ENCODE data around the gene GRIK4. TPM values are rescaled to one million over a fixed set of nuclear protein-coding genes. Genes with fewer than 3 reads are reported as not detected.

Gene GRIK4
- polyA plus RNA-seq, 1 experiment, result 0.55 TPM

DNA sequence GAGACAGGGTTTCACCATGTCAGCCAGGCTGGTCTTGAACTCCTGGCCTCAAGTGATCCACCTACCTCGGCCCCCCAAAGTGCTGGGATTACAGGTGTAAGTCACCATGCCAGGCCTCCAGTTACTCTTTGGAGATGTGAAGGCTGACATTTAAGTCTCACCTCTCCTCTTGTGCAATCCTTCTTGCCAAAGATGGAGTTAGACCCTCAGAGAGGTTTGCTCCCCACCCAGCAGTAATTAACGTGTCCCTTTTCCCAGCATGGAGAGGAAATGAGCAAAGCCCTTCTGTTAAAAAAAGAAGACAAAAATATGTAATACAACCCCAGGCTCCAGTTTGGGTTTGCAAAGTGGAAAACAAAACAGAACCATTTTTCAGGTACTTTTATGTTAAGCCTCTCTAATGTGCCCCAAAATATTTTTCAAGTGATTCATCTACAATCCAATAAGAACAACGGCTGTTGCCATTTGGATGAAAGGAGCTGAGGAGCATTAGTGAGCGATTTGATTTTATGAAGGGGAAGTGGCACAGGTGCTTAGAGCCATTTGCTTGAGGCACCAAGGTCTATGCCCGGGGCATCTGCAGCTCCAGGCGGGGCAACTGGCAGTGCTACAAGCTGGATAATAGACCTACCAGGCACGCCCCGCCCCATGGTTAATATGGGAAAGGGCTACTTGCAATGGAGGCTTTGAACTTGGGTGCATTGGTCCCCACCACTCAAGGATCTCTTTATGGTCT, 57.2 kb downstream of the GRIK4 start:
- Histone ChIP-seq H3K27me3 (ENCODE audit: control insufficient read depth, insufficient read depth, low read length) (no peaks in the 10 kb centered on the region), H3K4me3 (ENCODE audit: low read depth, low read length) (no peak overlapping the region), H3K9me3 (ENCODE audit: control insufficient read depth, insufficient read depth, low read length) (no peaks in the 10 kb centered on the region; the same call in 1 of the 2 replicates), H3K27ac (ENCODE audit: low read depth, low read length) (no peak overlapping the region)
- CTCF ChIA-PET, result interaction anchor here (1.1 kb wide), 1 partner anchor 116 kb away, joined by 6 read pairs; no protein-coding TSS in a partner anchor
- TF ChIP-seq, protein P1, sequence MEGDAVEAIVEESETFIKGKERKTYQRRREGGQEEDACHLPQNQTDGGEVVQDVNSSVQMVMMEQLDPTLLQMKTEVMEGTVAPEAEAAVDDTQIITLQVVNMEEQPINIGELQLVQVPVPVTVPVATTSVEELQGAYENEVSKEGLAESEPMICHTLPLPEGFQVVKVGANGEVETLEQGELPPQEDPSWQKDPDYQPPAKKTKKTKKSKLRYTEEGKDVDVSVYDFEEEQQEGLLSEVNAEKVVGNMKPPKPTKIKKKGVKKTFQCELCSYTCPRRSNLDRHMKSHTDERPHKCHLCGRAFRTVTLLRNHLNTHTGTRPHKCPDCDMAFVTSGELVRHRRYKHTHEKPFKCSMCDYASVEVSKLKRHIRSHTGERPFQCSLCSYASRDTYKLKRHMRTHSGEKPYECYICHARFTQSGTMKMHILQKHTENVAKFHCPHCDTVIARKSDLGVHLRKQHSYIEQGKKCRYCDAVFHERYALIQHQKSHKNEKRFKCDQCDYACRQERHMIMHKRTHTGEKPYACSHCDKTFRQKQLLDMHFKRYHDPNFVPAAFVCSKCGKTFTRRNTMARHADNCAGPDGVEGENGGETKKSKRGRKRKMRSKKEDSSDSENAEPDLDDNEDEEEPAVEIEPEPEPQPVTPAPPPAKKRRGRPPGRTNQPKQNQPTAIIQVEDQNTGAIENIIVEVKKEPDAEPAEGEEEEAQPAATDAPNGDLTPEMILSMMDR (IDR thresholded peaks at IDR 0.05; ENCODE audit: low read depth, low read length), result no peak
- DNase-seq (ENCODE audit: low read depth, low spot score), result no peak
- POLR2A ChIA-PET, result no interaction called here

DNA sequence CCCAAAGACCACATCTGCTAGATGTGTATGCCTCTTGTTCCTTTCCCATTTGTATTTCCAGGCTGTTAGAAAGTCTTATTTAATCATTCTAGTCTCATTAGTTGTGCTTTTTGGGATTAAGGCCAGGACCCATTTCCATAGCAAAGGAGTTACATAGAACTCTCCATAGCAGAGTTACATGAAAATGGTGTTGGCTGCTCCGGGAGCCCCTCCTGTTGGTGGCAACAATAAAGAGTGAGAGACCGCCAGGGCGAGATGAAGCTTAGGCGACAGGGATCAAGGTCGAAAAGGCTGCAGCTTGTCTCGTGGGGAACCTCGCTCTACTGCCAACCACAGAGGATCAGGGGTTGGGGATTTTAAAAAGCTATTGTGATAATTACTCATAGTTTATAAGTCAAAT, 58.3 kb downstream of the GRIK4 start:
- TF ChIP-seq, protein P1 (IDR thresholded peaks at IDR 0.05; ENCODE audit: low read depth, low read length), result no peak
- ChIA-PET CTCF (interaction anchor here (1.1 kb wide), 1 partner anchor 115 kb away, joined by 6 read pairs; no protein-coding TSS in a partner anchor), POLR2A (no interaction called here)
- H3K27me3 ChIP-seq (ENCODE audit: control insufficient read depth, insufficient read depth, low read length), result no peaks in the 10 kb centered on the region
- H3K27ac ChIP-seq (ENCODE audit: low read depth, low read length), result no peak overlapping the region
- no peak for DNase-seq (ENCODE audit: low read depth, low spot score)
- no peaks in the 10 kb centered on the region for H3K9me3 ChIP-seq (ENCODE audit: control insufficient read depth, insufficient read depth, low read length)
- H3K4me3 ChIP-seq (ENCODE audit: low read depth, low read length), result no peak overlapping the region

DNA sequence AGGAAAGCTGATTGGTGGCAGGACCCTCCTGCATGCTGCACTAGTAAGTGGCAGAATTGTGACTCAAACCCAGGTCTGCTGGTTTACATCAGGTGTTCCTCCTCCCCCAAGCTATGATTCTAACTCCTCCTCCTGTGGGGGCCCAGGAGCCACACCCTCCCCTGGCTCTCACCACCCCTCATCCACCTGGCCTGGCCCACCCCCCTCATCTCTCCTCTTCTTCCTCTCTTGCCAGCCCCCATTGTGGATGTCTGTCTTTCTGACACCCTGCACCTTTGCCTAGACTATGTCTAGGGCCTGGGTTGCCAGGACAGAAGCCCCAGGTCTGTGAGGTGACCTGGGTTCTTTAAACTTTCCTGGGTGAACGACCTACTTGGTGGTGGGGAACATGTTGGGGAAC, 59.9 kb downstream of the GRIK4 start:
- CTCF ChIA-PET, result interaction anchor here (0.7 kb wide), 1 partner anchor 231 kb away, joined by 3 read pairs; no protein-coding TSS in a partner anchor
- peaks cover 8% of the 10 kb centered on the region for H3K27me3 ChIP-seq (ENCODE audit: control insufficient read depth, insufficient read depth, low read length)
- TF ChIP-seq, protein P1 (IDR thresholded peaks at IDR 0.05; ENCODE audit: low read depth, low read length), result no peak
- H3K27ac ChIP-seq (ENCODE audit: low read depth, low read length), result no peak overlapping the region
- DNase-seq (ENCODE audit: low read depth, low spot score), result no peak
- H3K4me3 ChIP-seq (ENCODE audit: low read depth, low read length), result no peak overlapping the region
- POLR2A ChIA-PET, result no interaction called here
- no peaks in the 10 kb centered on the region for H3K9me3 ChIP-seq (ENCODE audit: control insufficient read depth, insufficient read depth, low read length)

DNA sequence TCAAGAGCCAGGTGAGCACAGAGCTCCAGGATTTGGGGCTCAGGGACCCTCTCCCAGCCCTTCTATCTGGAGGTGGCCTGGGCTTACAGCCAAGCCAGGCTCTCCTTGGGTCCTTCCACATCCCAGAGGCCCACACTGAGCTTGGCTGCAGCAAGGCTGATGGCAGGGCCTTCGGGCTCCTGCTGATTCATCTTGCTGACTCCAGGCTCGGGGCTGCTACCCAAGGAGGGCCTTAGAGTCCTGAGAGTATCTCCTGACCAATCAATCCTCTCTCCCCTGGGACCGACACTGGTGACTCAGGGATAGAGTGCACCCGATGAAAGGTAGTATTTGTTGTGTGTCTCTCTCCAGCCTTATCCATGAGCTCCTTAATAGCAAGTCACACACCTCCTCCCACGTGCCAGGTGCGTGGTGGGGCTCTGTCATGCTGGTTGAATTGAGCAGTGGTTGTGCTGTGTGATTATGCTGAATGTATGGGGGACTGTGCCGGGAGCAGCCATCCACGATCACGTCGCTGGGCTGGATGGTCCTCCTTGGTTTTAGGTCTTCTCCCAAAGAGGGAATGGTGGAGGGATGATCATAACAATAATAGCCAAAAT, 62.3 kb downstream of the GRIK4 start:
- POLR2A ChIA-PET, result no interaction called here
- TF ChIP-seq, protein P1 (IDR thresholded peaks at IDR 0.05; ENCODE audit: low read depth, low read length), result no peak
- CTCF ChIA-PET, result no interaction called here
- H3K27ac ChIP-seq (ENCODE audit: low read depth, low read length), result no peak overlapping the region
- no peak overlapping the region for H3K4me3 ChIP-seq (ENCODE audit: low read depth, low read length)
- no peaks in the 10 kb centered on the region for H3K9me3 ChIP-seq (ENCODE audit: control insufficient read depth, insufficient read depth, low read length)
- no peak for DNase-seq (ENCODE audit: low read depth, low spot score)
- H3K27me3 ChIP-seq (ENCODE audit: control insufficient read depth, insufficient read depth, low read length), result peaks cover 25% of the 10 kb centered on the region

DNA sequence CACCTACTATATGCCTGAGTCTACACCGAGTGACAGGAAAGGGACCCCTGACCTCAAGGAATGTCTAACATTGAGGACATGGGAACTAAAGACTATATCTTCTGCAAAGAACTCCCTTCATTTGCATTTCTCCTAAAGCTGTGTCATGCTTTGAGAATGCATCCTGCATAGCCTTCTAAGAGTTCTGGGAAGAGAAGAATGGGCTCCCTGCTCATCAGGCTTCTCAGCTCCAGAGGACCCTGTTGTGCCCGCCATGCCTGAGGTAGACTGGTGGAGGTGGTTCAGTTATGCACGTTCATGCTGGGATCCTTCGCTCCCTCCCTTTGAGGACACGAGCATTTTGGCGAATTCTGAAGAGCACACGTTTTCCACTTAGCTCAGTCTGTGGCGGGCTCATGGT, 63.3 kb downstream of the GRIK4 start:
- H3K27me3 ChIP-seq (ENCODE audit: control insufficient read depth, insufficient read depth, low read length), result peaks cover 32% of the 10 kb centered on the region
- ChIA-PET POLR2A (interaction anchor here (0.6 kb wide), 1 partner anchor 27 kb away, joined by 4 read pairs; no protein-coding TSS in a partner anchor), CTCF (no interaction called here)
- TF ChIP-seq, protein P1 (IDR thresholded peaks at IDR 0.05; ENCODE audit: low read depth, low read length), result no peak
- H3K27ac ChIP-seq (ENCODE audit: low read depth, low read length), result no peak overlapping the region
- no peak overlapping the region for H3K4me3 ChIP-seq (ENCODE audit: low read depth, low read length)
- DNase-seq (ENCODE audit: low read depth, low spot score), result no peak
- H3K9me3 ChIP-seq (ENCODE audit: control insufficient read depth, insufficient read depth, low read length), result no peaks in the 10 kb centered on the region

Measured in AG04450 (cell line).